HepG2 (cell line): ENCODE results near the gene SYNE3. TPM values are rescaled to one million over a fixed set of nuclear protein-coding genes. Genes with fewer than 3 reads are reported as not detected.

Experiments used
- ETV5 ChIP-seq: IDR thresholded peaks from 2 replicates; pipeline ENCODE4 v1.6.1; 2018; ENCODE audit warnings: missing biosample characterization, missing genetic modification reagents, inconsistent platforms, borderline replicate concordance
- FOXK2 ChIP-seq: fragments of 450-650 bp; IDR thresholded peaks from 2 replicates; pipeline ENCODE4 v1.6.1; 2016
- GABPA ChIP-seq, 2 experiments: IDR thresholded peaks; 2 replicates each; pipeline ENCODE4 v1.6.1; 2011 to 2016; ENCODE audit warnings: low read depth in 2 of 2, low read length in 1 of 2, missing biosample characterization in 1 of 2, missing genetic modification characterization in 1 of 2
- HBP1 ChIP-seq: IDR thresholded peaks from 2 replicates; pipeline ENCODE4 v1.6.1; 2016; ENCODE audit warnings: low read depth, control low read depth
- IKZF1 ChIP-seq: fragments of 450-650 bp; IDR thresholded peaks from 2 replicates; pipeline ENCODE4 v1.7.1; 2016
- MAFG ChIP-seq: sonication (generic); formaldehyde crosslinking; IDR thresholded peaks from 2 replicates; pipeline ENCODE4 v1.5.1; 2020; ENCODE audit warnings: mild to moderate bottlenecking, missing genetic modification reagents
- RBFOX2 ChIP-seq: fragments of 200-400 bp; formaldehyde crosslinking; IDR thresholded peaks from 2 replicates; pipeline ENCODE4 v1.6.1; 2017; ENCODE audit warnings: low read depth, mild to moderate bottlenecking, low read length
- THAP11 ChIP-seq: IDR thresholded peaks from 2 replicates; pipeline ENCODE4 v1.6.1; 2016; ENCODE audit warnings: missing biosample characterization, missing genetic modification reagents
- ZNF280B ChIP-seq: sonication (generic); formaldehyde crosslinking; IDR thresholded peaks from 2 replicates; pipeline ENCODE4 v1.5.0; 2020; ENCODE audit warnings: missing genetic modification reagents, mild to moderate bottlenecking, borderline replicate concordance
- ZNF335 ChIP-seq: sonication (generic); formaldehyde crosslinking; IDR thresholded peaks from 2 replicates; pipeline ENCODE4 v1.4.0; 2020; ENCODE audit warnings: missing genetic modification reagents
- ZNF337 ChIP-seq: sonication (generic); formaldehyde crosslinking; IDR thresholded peaks from 2 replicates; pipeline ENCODE4 v1.5.1; 2020; ENCODE audit warnings: missing genetic modification reagents, low read depth, mild to moderate bottlenecking, borderline replicate concordance
- ZNF639 ChIP-seq: conservative IDR thresholded peaks from 2 replicates; pipeline ENCODE4 v1.6.1; 2018; ENCODE audit warnings: missing genetic modification reagents
- polyA plus RNA-seq, 8 experiments: library from polyadenylated mRNA; depleted of rRNA in 3 of 8; stranded (reverse) in 7 of 8; unstranded in 1 of 8; fragments of >200 nt; fragmentation: Illumina TruSeq in 4 of 8; extraction: Trizol in 4 of 8; gene quantifications; 2 replicates each; pipeline versions ENCODE4 v1.2.1 to v1.2.3, GENCODE V29; 2011 to 2016; ENCODE audit warnings: low read depth in 4 of 8, missing spikeins in 1 of 8, mixed read lengths in 1 of 8; ENCODE audit not compliant: insufficient read depth in 1 of 8
- total RNA-seq, 5 experiments: library from RNA; depleted of rRNA; stranded (reverse); fragments of >200 nt; fragmentation: Illumina TruSeq; extraction: Trizol; gene quantifications; 2 replicates each; pipeline ENCODE4 v1.2.3, GENCODE V29; 2016; ENCODE audit warnings: low read depth in 1 of 5
- TF ChIP-seq, protein P1 (sequence below): sonication (generic); formaldehyde crosslinking; IDR thresholded peaks from 2 replicates; pipeline ENCODE4 v1.4.0; 2020; ENCODE audit warnings: missing genetic modification reagents, borderline replicate concordance
- TF ChIP-seq, protein P2 (sequence below): IDR thresholded peaks from 2 replicates; pipeline ENCODE4 v1.6.1; 2016; ENCODE audit warnings: low read depth
- TF ChIP-seq, protein P3 (sequence below): sonication (generic); formaldehyde crosslinking; IDR thresholded peaks from 2 replicates; pipeline ENCODE4 v1.4.0; 2020; ENCODE audit warnings: missing genetic modification reagents, borderline replicate concordance

SYNE3 gene
- total and polyA plus RNA-seq, 2 of the 13 experiments (the other 11 are each of a cell fraction or from before 2014, with no cell fraction given) = 7.8 to 8.0 TPM

- TF ChIP-seq, protein P1, sequence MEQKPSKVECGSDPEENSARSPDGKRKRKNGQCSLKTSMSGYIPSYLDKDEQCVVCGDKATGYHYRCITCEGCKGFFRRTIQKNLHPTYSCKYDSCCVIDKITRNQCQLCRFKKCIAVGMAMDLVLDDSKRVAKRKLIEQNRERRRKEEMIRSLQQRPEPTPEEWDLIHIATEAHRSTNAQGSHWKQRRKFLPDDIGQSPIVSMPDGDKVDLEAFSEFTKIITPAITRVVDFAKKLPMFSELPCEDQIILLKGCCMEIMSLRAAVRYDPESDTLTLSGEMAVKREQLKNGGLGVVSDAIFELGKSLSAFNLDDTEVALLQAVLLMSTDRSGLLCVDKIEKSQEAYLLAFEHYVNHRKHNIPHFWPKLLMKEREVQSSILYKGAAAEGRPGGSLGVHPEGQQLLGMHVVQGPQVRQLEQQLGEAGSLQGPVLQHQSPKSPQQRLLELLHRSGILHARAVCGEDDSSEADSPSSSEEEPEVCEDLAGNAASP (CRISPR knock-in tag) = peak; percentile 90; the same call in 1 of the 2 replicates
- TF ChIP-seq, protein P2, sequence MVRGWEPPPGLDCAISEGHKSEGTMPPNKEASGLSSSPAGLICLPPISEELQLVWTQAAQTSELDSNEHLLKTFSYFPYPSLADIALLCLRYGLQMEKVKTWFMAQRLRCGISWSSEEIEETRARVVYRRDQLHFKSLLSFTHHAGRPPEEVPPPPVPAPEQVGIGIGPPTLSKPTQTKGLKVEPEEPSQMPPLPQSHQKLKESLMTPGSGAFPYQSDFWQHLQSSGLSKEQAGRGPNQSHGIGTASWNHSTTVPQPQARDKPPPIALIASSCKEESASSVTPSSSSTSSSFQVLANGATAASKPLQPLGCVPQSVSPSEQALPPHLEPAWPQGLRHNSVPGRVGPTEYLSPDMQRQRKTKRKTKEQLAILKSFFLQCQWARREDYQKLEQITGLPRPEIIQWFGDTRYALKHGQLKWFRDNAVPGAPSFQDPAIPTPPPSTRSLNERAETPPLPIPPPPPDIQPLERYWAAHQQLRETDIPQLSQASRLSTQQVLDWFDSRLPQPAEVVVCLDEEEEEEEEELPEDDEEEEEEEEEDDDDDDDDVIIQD (CRISPR knock-in tag) = peak; percentile 57; the same call in 1 of the 2 replicates
- peak; percentile 57 for TF ChIP-seq THAP11
- peak; percentile 47; the same call in 1 of the 2 replicates for TF ChIP-seq HBP1 (CRISPR knock-in tag)
- TF ChIP-seq RBFOX2 = no peak
- 0 out of 2 replicates have a peak, but pooled peaks have one; percentile 50 for TF ChIP-seq ZNF639 (CRISPR knock-in tag)
- TF ChIP-seq FOXK2 = peak; percentile 67
- peak; percentile 99 for TF ChIP-seq ETV5 (CRISPR knock-in tag)
- no peak for TF ChIP-seq MAFG (CRISPR knock-in tag)
- no peak for TF ChIP-seq IKZF1
- TF ChIP-seq ZNF280B (CRISPR knock-in tag) = no peak
- TF ChIP-seq GABPA (IDR thresholded peaks at IDR 0.05; ENCODE audit: low read depth, low read length) = peak; percentile 51
- TF ChIP-seq GABPA (CRISPR knock-in tag; IDR thresholded peaks at IDR 0.05; ENCODE audit: low read depth) = peak; percentile 88
- TF ChIP-seq ZNF335 (CRISPR knock-in tag) = peak; percentile 77; the same call in 1 of the 2 replicates
- TF ChIP-seq, protein P3, sequence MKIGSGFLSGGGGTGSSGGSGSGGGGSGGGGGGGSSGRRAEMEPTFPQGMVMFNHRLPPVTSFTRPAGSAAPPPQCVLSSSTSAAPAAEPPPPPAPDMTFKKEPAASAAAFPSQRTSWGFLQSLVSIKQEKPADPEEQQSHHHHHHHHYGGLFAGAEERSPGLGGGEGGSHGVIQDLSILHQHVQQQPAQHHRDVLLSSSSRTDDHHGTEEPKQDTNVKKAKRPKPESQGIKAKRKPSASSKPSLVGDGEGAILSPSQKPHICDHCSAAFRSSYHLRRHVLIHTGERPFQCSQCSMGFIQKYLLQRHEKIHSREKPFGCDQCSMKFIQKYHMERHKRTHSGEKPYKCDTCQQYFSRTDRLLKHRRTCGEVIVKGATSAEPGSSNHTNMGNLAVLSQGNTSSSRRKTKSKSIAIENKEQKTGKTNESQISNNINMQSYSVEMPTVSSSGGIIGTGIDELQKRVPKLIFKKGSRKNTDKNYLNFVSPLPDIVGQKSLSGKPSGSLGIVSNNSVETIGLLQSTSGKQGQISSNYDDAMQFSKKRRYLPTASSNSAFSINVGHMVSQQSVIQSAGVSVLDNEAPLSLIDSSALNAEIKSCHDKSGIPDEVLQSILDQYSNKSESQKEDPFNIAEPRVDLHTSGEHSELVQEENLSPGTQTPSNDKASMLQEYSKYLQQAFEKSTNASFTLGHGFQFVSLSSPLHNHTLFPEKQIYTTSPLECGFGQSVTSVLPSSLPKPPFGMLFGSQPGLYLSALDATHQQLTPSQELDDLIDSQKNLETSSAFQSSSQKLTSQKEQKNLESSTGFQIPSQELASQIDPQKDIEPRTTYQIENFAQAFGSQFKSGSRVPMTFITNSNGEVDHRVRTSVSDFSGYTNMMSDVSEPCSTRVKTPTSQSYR (CRISPR knock-in tag) = peak; percentile 51; the same call in 1 of the 2 replicates
- TF ChIP-seq ZNF337 (CRISPR knock-in tag) = no peak
Measured at GRCh38 chr14:95549656-95550585, 33.5 kb upstream of the SYNE3 start (continued).
